Measurements from ENCODE around the gene CLPTM1L.

The CLPTM1L gene

GRCh38 chr5:1311439-1312055, 33.4 kb downstream of the CLPTM1L start:
- DNase-seq = peak; percentile 43

- DNase-seq = peak; percentile 29
Observed at GRCh38 chr5:1310118-1310517, 34.8 kb downstream of the CLPTM1L start.

GRCh38 chr5:1304033-1304432, 40.9 kb downstream of the CLPTM1L start:
- no peak for DNase-seq

- DNase-seq = no peak
Observed at GRCh38 chr5:1302258-1302657, 42.6 kb downstream of the CLPTM1L start.

GRCh38 chr5:1300581-1301083, 44.3 kb downstream of the CLPTM1L start:
- DNase-seq = peak; percentile 33

- peak; percentile 26 for DNase-seq
Observed at GRCh38 chr5:1299961-1300360, 44.9 kb downstream of the CLPTM1L start.

- DNase-seq = peak; percentile 46
Observed at GRCh38 chr5:1299511-1299850, 45.4 kb downstream of the CLPTM1L start.

GRCh38 chr5:1298723-1299510, 46.0 kb downstream of the CLPTM1L start:
- DNase-seq = peak; percentile 28

- no peak for DNase-seq
Observed at GRCh38 chr5:1298067-1298551, 46.8 kb downstream of the CLPTM1L start.

GRCh38 chr5:1297243-1297642, 47.7 kb downstream of the CLPTM1L start:
- DNase-seq = peak; percentile 22

- no peak for DNase-seq
Observed at GRCh38 chr5:1295650-1296037, 49.3 kb downstream of the CLPTM1L start.

GRCh38 chr5:1294835-1295649, 49.9 kb downstream of the CLPTM1L start, which contains the start of gene TERT:
TSS of gene TERT (minus strand) at chr5:1295068. CDS start at chr5:1294989, 79 bp downstream.
- DNase-seq = peak; percentile 89

GRCh38 chr5:1294206-1294834, 50.6 kb downstream of the CLPTM1L start:
- DNase-seq = peak; percentile 60

- DNase-seq = peak; percentile 44
Observed at GRCh38 chr5:1293416-1294205, 51.3 kb downstream of the CLPTM1L start.

GRCh38 chr5:1292846-1293415, 52.0 kb downstream of the CLPTM1L start:
- peak; percentile 45 for DNase-seq

GRCh38 chr5:1292139-1292538, 52.8 kb downstream of the CLPTM1L start:
- peak; percentile 17 for DNase-seq

GRCh38 chr5:1291611-1292080, 53.3 kb downstream of the CLPTM1L start:
- DNase-seq = peak; percentile 46

- peak; percentile 40 for DNase-seq
Observed at GRCh38 chr5:1290956-1291355, 53.9 kb downstream of the CLPTM1L start.

- DNase-seq = peak; percentile 10
Observed at GRCh38 chr5:1289559-1289958, 55.3 kb downstream of the CLPTM1L start.

- DNase-seq = peak; percentile 41
Observed at GRCh38 chr5:1288439-1289335, 56.2 kb downstream of the CLPTM1L start.

Measured in activated CD8-positive, alpha-beta memory T cell treated with anti-CD3 and anti-CD28 coated beads, Interleukin-2, amount 50 U/mL, for 48 hours (primary cell).